Measurements from ENCODE around the gene DUSP15.

DUSP15 gene

DNA sequence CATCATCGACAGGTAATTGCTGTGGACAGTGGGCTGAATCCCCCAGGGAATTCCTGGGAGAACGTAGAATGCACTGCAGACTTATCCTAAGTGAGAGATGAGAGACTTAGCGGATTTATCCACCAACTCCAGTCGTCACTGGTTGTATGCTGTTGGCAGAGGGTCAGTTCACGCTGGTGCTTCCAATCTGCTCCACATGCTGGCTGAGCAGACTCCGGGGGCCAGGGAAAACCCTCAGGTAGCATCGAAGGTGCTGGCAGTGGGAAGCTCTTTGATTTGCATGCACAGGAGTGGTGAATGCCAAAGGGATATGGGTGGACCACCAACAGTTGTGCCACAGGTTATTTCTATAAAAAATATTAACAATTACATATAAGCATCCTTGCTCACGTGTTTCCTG lies 20.3 kb upstream of the DUSP15 start:
- DNase-seq = no peak

DNA sequence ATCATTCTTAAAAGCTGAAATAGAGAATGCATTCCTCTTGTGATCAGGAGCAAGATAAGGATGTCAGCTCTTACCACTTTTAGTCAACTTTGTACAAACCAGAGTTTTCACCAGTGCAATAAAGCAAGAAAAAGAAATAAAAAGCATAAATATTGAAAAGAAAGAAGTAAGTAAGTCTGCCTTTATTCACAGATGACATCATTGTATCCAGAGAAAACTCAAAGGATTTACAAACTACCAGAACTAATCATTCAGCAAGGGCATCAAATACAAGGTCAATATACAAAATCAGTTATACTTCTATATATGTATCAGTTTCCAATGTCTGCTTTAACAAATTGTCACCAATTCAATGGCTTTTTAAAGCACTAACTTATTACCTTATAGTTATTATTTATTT lies 13.5 kb upstream of the DUSP15 start:
- DNase-seq = no peak

DNA sequence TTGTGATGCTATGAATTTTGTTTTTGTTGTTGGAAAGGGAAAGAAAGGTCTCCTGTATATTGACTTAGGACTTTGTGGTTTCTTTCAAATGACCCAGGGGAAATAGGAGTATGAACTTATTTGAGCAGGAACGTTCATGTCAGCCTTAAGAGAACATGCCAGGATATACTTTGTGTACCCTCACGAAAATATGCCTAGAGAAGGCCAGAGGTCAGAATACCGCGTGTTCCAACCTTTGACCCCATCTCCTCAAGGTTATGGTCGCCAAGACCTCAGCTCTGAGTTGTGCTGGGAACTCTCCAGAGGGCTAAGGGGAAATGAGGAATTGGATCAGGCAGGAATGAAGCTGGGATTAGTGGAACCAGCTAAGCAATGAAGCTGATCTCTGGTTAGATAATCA lies 11.6 kb upstream of the DUSP15 start:
- DNase-seq = no peak

DNA sequence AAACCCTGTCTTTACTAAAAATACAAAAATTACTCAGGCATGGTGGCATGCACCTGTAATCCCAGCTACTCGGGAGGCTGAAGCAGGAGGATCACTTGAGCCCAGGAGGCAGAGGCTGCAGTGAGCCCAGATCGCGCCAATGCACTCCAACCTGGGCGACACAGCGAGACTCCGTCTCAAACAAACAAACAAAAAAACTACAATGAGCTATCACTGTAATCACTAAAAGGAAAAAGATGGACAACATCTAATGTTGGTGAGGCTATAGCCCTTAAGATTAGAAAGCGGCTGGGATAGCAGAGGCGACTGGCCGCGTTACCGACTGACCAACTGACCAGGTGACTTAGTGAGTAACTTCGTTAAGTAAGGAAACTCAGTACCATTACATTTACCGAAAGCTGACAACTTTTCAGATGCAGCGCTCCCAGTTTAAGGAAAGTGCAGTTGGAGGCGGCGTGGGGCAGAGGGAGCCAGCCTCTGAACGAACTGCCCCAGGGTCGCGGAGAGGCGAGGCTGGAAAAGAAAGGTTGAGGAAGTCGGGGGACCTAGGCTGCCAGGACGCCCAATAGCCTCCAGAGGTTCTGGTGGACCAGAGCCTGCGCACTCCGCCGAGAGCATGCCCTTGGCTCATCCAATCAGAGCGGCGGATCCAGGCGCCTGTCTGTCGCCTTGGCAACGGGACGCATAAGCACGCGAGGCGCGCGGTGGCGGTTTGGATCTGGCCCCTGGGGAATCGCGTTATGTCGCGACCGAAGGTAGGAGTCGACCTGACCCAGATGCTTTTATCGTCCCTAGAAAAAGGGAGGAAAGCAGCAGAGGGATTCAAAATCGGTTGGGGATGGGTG lies 9.0 kb upstream of the DUSP15 start:
- peak; percentile 87 for DNase-seq

DNA sequence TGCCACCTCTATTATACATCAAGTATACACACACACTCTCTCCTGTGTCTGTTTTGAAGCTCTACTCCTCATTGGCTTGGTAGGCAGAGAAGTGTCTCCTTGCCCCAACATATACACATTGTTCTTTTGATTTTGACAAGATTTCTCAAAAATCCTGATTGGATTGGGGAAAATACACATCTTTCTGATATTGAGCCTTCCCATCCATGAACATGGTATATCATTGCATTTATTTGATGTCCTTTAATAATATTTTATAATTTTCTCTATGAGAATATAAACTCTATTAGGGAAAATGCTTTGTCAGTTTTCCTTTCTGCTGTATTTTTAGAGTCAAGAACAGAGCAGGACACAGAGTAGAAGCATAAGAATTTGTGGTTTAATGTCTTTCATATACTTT lies 7.4 kb upstream of the DUSP15 start:
- no peak for DNase-seq

DNA sequence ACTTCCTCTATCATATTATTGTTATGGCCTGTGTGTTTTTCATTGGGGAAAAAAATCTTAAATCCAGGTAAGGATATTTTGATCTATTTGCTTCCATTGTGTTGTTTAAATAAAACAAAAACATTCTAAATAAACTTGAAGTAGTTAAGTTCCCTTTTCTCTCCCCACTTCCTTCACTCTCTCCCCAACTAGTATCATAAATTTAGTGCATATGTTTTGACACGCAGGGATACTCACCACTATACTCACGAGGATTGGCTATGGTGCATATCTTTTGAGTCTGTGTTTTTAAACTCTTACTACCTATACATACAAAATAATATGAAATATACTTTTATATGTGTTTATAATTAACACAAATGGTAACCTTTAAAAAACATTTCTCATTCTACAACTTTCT lies 5.3 kb upstream of the DUSP15 start:
- DNase-seq = no peak

DNA sequence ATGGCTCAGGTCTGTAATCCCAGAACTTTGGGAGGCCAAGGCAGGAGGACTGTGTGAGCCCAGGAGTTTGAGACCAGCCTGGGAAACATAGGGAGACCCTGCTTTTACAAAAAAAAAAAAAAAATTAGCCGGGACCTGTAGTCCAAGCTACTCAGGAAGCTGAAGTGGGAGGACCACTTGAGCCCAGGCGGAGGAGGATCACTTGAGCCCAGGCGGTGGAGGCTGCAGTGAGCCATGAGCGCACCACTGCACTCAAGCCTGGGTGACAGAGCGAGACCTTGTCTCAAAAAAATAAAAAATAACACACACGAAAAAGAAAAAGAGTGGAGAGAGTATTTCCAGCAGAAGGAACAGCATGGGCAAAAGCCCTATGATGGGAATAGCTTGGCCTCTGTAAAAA lies 2.1 kb upstream of the DUSP15 start:
- no peak for DNase-seq

DNA sequence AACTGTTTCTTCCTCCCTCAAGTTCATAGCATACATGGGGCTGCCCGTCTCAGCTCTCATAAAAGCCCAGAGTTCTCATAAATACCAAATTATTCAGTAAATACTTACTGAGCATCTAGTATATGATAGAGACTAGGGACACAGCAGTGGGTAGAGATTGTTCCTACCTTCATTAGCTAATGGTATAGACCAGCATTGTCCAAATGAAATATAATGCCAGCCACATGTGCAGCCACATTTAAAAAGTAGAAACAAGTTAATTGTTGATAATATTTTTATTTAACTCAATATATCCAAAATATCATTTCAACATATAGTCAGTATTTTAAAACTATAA lies 1.3 kb upstream of the DUSP15 start:
- no peak for DNase-seq

DNA sequence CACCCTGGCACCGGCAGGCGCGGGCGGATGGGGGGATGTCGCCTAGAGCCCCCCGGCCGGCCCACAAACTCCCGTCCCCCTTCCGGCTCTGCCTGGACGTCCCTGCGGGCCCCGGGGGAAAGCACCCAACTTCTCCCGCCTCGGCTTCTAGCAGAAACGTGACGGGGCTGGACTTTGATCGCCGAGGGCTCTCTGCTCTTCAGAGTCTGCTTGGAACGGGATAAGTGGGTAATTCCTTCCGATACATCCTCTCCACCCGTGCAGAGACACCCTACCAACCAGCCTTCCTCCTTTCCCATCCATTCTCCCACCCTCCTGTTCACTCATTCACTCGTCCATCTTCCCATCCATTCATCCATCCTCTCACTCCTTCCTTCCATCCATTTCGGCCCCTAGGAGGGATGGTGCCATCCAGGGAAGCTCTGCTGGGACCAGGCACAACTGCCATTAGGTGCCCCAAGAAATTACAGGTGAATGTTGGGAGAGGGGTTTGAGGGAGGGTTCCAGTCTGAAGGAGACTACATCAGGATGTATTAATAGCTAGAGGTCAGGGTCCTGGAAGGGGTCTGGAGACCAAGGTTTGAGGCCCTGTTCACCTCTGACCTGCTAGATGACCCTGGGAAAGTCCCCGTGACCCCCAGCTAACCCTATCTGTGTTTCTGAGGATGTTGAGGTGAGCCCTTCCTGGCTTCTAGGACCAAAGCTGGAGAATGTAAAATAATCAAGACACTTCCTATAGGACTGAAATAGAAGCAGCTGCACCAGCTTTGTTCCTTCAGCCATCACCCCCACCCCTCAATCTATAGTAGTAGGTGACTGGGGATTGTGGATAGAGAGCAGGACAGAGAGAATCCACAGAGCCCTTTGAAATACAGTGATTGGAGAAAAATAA lies 645 bp upstream of the DUSP15 start:
- DNase-seq = peak; percentile 9

DNA sequence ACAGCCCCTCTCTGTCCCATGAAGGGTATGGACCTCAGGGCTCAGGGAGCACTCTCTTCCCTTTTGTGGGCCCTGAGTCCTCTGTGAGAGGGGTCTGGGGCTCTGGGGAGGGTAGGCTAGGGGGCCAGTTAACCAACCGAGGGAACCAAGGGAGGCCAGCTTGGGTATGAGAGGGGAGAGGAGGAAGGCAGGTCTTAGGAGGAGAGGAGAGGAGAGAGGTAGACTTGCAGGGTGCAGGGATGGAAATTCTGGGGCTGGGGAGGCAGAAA lies 720 bp downstream of the DUSP15 start:
- no peak for DNase-seq

DNA sequence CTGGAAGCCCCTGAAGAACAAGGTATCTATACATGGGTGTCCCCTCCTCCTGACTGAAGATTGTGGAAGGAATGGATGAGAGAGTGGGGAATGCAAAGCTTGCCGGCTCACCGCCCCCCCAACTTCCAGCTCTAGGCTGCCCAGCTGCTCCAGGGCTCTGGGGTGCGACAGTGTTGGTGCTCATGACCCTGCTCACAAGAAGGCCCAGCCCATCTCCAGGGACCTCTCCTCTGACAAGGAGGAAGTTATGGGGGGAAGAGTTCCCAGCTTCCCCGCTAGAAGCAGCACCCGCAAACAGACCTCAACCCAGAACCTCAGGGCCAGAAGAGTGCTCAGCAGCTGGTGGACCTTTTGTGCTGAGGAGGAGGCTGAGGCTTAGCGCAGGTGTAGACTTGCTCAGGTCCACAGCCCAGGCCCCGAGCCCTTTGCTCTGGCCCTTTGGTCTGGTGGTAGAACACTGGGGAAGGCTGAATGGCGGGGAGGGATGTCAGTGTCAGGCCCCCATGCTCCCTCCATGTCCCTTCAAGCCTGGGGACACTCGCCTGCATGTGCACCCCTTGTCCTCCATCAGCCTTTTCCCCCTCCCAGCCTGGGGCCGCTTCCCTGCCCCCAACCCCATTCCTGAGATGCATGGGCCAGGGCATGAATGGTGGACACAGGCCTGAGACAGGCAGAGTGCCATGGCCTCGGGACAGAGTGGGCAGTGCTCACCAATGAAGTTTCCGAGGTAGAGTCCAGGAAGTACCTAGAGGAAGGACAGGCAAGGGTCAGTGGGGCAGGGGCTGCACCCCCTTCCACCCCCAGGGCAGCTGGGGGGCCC lies 1.3 kb downstream of the DUSP15 start:
- no peak for DNase-seq

DNA sequence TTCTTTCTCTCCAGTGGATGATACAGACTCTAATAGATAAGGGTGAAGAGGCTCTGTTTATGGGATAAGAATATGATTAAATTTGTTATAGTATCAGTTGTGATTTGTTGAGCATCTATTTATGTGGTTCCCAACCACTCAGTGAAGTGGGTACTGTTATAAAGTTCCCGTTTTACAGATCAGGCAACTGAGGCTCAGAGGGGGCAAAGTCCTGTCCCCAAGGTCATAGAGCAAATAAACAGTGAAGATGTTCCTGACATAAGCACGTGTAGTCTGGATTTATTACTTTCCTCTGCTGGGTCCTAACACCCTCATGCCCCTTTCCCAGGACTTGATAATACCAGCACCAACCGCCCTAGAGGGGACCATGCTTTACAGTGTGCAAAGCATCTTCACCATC lies 4.1 kb downstream of the DUSP15 start:
- no peak for DNase-seq

DNA sequence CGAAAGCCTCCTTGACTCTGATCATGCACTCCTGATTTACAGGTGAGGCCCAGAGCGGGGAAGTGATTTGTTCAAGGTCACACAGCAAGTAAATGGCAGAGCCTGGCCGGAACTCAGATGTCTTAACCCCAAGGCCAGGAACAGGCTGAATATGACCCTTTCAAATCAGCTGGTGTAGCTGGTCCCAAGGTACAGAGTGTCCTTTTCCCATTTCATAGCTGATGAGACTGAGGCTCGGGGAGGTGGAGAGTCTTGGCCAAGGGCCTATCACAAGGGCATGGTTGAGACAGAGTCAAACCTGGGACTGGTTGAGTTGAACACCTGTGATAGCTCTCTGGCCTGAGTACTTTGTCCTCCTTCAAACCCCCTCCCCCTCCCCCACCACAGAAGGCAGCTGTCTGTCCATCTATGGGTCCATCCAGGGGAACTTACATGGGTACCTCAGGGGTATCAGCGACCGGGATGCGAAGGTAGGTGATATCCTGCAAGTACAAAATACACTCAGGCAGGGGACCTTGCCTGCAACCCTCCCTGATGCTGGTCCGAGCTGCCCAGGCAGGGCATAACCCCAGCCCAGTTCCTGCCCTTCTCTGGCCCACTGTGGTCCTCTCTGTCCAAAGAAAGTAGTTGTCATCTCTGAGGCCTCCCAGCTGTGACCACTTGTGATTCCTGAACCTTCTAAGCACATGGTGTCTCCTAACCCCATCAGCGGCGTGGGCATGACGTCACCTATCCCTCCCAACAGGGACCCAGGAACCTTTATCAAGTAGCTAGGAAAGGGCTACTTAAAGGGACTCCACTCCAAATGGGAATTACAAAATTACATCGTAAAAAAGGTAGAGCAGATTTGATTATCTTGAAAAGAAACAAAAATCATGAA lies 5.6 kb downstream of the DUSP15 start:
- DNase-seq = no peak

DNA sequence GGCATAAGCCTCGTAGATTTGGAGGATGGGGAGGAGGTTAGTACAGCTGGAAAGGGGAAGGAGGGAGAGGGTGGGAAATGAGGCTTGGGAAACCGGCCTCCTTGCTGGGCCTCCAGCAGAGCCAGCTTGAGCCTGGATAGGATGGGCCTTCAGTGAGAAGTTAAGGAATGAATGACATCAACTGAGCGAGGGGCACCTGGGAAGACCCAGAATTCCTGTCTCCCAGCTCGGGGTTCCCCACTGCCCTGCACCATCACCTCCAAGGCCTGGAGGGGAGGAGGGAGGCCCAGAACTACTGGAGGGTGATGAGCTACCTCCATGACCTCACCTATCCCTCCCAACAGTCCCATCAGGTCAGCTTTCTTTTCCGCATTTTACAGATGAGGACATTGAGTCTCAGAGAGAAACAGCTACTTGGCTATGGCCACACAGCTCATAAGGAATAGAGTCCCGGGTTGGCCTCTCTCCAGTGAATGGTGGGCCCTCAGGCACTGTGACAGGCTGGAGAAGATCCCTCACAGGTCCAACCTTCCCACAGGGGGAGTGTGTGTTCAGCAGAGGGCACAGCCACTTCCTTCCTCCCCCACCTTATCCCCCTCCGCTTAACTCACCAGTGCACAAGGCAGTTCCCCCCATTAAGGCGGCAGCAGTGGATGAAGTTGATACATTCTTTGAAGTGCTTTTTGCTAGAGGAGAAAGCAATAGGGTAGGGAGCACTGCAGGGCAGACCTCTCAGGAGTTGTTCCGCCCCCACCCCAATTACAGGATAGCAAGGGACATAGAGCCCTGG lies 6.8 kb downstream of the DUSP15 start:
- DNase-seq = no peak

DNA sequence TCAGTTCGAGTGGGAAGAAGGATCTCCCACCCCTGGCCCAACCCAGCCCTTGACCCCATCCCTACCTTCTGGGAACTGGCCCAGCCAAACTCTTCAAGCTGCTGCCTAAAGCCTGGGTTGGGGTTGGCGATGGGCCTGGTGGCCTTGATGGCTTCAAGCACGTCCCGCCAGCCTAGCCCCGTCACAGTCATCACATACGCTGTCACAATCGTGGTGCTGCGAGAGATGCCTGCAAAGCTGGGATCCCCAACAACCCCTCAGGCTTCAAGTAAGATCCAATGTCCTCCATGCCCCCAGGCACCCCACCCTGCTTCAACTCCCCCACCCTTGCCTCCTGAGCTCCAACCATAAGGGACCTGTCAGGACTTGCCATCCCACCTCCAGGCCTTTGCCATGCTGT lies 7.8 kb downstream of the DUSP15 start:
- DNase-seq = no peak

DNA sequence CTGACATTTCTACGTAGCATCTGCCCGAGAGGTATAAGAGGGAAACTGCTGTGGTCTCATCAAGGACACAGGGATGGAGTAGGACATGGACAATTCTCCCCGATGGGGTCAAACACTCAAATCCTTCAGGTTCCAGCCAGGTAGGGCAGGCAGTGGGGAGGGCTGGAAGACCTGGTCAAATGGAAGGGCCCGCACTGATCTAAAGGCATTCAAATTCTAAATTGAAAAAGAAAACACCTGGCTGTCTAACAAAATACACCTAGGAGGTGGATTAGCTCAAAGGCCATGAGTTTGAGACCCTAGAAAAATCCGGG lies 8.2 kb downstream of the DUSP15 start:
- no peak for DNase-seq

DNA sequence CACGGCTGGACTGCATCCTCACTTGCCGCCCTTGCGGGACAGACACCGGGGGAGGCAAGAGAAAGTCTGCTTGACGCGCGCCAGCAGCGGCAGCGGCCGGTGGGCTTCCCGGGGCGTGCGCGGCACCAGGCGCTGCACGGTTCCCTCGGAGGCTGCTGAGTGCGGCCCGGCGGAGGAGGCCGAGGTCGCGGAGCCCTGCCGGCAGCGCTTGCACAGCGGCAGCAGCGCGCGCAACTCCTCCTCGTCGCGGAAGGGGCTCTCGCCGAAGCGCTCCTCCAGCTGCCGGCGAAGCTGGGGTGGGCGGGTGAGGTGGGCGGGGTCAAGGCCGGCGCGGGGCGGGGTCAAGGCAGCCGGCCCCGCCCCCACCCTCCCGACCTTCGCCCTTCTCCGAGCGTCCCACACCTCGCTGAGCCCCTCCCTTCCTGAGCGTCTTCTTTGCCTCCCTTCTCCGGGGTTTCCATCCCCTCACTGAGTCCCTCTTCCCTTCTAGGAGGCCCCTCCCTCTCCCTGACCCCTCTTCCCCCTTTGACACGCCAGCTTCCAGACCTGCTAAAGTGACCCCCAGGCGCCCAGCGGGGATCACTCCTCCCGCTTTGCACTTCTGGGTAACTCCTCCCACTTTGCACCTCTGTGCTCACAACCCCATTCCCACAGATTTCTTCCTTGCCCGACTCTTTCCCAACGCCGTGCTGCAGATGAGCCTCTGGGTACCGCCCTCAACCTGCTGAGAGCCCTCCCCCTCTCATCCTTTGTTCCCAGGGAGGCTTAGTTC lies 8.8 kb downstream of the DUSP15 start:
- DNase-seq = peak; percentile 71

DNA sequence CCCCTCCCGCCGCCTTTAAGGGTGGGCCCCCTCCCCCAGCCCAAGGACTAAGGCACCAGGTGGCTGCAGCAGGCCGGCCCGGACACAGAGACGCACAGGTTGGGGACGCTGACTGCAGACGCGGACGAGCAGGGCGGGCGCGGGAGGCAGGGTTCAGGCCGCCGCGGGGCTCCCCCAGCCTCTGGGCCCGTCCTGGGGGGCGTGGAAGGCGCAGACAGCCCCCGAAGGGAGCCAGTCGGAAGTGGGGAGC lies 9.3 kb downstream of the DUSP15 start:
- DNase-seq = no peak

DNA sequence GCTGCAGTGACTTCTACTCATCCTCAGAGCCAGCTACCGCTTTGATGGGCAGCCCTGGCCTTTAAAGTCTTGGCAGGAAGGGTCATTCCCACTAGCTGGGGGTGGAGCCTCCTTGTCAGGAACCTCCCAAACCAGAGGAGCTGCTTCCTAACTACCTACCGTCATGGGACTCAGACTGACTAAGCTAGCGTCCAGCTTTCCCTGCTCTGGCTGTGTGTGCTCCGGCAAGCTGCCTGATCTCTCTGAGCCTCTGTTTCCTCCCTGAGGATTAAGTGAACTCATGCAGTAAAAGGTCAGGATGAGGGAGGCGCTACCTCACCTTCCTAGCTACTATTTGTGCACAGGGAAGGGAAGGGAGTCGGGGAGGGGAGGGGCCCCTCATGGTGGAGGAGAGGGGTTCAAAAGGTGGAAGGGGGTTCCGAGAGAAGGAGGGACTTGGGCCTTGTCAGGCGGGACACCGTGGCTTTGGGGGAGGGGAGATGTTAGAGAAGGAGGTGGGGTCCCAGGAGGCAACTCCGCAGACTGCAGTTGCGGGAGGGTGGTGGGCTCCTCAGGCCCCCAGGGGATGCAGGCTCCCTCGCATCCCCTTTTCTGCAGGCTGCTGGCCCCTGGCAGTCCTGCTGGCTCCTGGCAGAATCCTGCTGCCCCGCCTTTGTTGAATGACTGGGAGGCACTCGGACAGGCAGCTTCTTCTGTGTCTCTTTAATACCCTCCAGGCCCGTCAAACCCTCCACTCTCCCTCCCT lies 9.8 kb downstream of the DUSP15 start:
- no peak for DNase-seq

DNA sequence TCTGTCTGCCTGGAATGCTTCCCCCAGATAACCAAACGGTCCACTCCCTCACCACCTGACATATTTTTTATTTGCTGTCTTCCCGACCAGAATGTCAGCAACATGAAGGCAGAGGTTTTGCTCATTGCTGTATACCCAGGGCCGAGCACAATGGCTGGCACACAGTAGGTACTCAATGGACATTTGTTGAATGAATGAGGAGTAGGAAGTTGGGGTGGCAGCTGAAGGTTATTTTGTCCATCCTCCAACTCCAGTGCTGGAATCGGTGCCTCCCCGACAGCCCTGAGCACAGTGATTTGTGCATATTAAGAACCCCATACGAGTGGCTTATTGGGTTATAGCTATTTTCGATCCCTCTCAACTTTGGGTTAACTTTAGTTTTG lies 10.3 kb downstream of the DUSP15 start:
- no peak for DNase-seq
